Bone marrow (tissue), 2 donors: ENCODE results near the gene ERMARD.

Experiments
- DNase-seq, 2 donors: peaks; one replicate each; lab custom pipeline; 2025; lab: John Stamatoyannopoulos, UW

ERMARD gene

DNA sequence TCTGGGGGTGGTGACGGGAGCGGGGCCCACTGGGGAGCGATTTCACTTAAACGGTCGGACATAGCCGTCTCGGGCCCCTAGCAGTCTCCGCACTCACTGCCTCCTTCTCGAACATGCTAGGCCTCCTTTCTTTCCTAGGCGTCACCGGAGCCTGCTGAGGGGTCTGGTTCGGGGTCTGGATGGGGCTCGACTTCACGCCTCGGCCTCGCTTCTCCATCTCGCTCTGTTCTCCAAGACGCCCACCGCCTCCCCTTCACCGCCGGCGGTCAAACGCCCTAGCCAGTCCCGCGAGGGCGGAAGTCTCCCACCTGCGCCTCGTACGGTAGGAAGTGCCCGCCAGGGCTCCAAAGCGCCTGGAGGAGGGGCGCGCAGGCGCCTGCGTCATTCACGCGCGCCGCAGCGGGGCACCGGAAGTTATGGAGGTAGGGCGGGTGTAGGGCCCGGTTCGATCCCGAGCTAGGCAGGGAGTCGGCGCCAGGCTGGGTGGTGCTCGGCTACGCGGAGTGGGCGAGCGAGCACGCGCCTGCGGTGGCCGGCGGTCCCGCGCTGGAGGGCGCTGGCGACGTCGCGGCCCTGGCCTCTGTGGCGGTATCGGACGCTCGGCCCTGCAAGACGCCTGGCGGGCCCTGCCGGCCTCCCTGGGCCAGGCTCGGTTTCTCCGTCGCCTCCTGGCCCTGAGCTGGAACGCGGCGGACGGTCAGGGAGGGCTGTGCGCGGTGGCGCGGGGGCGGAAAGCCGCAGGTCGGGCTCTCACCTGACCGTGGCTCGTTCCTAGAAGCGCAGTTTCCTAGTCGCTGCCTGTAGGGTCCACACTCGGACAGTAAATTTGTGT is at the start of gene ERMARD, which contains the start of gene DYNLT2:
TSS of gene ERMARD (plus strand) at position 381 of the 832 bp plus-strand sequence. CDS start at position 417, 36 bp downstream.
TSS of gene DYNLT2 (minus strand) at position 331 of the 832 bp plus-strand sequence. CDS start at position 217, 114 bp downstream.
- peak; percentile 70 to 77 for DNase-seq

DNA sequence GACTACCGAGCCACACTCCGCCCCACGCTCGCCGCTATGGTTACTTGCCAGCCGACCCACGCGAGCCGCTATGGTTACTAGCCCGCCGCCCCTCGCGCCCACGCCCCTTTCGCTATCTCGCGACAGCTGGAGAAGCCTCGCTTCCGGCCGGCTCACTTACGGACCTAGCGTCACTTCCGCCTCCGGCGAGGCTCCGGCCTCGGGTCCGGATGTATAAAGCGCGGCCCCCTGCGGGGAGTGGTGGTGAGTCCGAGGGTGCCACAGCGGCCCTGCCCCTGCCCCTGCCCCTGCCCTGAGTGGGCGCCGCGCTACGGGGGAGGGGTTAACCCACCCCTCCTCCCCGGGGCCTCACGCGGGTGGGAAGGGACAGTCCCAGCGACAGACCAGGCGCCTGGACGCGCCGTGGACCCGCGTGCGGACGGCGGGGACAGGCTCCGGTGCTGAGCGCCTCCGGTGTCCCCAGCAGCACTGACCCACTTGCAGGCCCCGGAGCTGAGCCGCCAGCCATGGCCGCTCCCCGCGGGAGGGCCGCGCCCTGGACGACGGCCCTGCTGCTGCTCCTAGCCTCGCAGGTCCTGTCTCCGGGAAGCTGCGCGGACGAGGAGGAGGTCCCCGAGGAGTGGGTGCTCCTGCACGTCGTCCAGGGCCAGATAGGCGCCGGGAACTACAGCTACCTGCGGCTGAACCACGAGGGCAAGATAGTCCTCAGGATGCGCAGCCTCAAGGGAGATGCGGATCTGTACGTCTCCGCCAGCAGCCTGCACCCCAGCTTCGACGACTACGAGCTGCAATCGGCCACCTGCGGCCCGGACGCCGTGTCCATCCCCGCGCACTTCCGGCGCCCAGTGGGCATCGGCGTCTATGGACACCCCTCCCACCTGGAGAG is 49.2 kb upstream of the ERMARD start, which contains the start of the genes C6orf120 and WDR27:
TSS of gene C6orf120 (plus strand) at position 173 of the 886 bp plus-strand sequence. CDS start at position 507, 334 bp downstream.
TSS of gene WDR27 (minus strand) at position 76 of the 886 bp plus-strand sequence. CDS start 13,024 bp downstream, outside the sequence.
- peak; percentile 91 to 94 for DNase-seq

DNA sequence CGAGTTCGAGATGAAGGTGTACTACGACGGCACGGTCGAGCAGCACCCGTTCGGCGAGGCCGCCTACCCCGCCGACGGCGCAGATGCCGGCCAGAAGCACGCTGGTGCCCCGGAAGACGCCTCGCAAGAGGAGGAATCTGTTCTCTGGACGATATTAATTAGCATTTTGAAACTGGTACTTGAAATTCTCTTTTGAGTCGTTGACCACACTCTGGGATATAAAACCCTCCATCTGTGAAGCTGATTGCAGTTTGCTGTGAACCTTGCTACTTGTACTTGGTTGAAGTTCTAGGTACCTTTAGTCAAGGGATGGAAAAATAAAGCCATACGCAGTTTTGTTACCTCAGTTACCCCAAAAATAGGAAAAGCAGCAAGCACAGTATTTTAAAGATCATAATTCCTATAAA is 48.6 kb upstream of the ERMARD start:
- DNase-seq, result no peak

DNA sequence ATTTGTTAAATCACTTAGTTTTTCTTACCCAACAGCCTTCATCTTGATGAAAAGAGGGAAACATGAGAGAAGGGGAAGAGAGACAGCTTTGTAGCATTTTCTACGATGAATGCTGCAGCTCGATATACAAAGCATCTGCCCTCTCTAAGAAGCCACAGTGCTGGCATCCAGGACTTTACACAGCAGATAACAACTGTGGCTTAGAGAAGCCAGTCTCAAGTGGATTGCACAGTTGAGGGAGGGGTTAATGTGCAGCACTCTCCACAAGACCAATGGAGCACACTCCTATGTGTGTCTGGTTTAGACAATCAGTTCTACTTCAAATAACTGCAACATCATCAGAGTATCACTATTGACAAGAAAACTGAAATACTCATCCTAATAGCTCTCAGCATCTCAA is 43.6 kb upstream of the ERMARD start:
- no peak for DNase-seq

DNA sequence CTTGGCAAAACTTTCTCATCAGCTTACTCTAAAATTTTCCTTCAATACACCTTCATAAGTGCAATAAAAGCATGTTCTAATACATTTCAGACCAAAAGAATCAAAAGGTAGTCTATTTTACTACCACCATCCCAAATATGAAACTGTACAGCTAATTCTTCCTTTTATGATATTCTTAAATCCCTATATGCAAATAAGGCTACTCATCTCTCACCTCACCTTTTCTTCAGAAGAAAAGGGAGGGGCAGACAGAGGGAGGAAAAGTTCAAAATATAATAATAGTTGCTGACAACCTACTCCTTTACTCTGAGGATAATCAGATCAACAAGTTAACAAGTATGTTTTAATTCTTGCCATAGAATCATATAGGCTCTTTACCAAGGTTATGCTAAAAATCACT is 42.1 kb upstream of the ERMARD start:
- no peak for DNase-seq

DNA sequence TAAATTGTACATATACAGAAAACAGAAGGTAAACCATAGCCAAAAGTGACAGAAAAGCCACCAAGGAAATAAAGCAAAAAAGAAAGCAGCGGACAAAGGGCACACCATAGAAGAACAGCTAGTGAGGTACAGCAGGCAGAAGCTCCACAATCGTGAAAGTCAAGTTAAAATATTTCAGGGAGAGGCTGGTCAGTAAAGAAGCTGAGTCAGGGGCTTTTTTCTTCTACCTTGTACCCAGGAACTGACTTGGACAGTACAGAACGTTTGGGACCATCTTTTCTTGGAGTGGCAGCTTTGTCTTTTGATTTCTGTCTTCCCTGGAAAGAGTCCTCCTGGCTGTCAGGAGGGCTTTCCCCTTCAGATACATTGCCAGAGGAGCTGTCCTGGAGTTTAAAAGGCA is 41.4 kb upstream of the ERMARD start:
- DNase-seq, result no peak

DNA sequence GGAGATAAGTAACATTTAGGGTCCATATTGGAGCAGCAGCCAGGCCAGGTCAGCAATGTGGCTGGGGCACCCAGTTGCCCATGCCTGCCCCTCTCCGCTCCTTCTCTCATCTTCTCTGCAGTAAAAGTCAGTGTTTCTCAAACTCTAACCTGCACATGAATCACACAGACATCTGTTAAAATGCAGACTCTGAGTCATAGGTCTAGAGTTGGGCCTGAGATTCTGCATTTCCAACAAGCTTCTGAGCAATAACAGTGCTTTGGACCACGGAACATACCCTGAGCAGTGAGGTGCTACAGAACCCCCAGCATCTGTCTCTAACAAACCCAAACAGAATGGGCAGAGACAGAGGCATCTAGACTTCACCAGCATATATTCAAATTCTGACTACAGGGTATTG is 37.2 kb upstream of the ERMARD start:
- DNase-seq, result no peak

DNA sequence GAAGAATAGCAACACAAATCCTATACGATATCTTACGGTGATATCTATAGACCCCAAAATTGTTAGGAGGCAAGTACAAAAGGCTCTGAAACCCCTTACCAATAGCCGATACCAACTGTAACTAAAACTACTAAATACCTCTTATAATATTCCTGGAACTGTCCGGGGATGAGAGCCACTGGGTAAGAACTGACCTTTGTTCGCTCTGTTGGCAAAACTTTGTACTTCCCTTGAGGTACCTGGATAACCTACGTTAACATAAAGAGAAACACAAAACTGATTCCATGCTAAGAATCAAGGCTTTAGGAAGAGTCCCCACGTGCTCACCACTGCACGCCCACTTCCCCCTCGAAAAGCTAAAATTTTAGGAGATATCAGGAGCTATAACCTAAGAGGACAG is 36.8 kb upstream of the ERMARD start:
- no peak for DNase-seq

DNA sequence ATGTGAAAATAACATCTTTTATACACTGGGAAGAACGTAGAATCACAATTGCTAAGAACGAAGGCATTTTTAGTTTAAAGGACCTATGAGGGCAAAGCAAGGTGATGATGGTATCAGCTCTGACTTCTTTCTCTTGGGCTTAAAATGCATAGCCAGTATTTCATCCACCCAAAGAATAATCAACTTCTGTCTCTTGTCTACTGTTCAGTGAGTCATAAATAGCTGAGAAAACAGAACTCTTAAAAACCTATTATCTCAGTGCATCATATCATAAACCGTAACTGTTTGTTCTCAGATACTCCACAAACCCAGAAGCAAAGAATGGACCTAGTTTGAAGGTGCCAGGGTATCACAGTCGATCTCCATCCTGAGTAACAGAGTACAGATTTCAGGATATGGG is 32.3 kb upstream of the ERMARD start:
- no peak for DNase-seq

DNA sequence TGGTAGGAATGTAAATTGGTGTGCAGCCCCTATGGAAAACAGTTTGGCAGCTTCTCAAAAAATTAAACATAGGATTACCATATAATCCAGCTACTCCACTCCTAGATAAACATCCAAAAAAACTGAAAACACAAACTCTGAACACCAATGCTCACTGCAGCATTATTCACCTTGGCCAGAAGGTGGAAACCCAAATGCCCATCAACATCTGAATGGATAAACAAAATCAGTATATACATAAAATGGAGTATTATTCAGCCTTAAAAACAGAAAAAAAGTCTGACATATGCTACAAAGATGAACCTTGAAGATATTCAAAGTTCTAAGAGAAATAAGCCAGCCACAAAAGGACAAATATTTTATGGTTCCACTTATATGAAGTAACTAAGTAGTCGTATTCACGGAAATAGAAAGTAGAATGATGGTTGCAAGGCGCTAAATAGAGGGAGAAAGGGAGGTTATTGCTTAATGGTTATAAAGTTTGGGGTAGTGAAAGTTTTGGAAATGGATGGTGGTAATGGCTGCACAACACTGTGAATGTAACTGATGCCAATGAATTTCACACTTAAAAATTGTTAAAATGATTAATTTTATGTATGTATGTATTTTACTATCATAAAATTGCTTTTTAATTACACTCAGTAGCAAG is 31.1 kb upstream of the ERMARD start:
- DNase-seq, result no peak

DNA sequence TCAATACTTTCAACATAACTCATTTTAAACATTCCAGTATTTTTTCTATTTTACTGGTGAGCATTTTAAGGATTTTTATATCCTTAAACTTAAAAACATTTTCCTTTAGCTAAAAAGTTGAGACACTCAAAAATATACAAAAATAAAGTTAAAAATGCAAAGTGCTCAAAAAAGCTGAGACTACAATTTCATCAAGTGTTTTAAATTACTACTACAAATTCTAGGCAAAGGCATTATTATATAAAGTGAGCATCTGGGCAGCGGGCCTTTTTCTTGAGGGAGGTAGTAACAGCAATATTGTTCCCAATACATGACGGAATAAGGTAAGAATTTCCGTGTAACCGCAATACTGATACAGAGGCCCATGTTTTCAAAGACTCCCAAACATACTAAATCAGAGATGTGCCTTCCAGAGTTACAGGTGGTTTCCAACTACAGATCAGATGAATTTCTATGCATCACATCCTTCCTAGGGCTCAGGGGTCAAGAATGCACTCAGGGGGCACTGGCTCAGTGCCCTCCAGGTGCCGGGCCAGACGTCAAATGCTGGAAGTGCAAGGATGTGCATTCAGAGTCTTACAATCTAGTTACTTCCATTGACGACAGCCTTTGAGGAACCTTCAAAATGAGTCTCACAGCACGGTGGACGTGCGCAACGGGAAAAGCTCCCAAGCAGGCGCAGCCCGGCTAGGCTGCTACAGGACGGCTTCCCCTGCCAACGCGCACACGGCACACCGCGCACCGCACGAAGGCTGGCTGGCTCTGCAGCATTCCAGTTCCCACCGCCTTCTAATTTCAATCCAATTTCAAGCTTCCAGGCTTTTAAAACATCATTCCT is 28.8 kb upstream of the ERMARD start:
- peak; percentile 14 to 15 for DNase-seq

DNA sequence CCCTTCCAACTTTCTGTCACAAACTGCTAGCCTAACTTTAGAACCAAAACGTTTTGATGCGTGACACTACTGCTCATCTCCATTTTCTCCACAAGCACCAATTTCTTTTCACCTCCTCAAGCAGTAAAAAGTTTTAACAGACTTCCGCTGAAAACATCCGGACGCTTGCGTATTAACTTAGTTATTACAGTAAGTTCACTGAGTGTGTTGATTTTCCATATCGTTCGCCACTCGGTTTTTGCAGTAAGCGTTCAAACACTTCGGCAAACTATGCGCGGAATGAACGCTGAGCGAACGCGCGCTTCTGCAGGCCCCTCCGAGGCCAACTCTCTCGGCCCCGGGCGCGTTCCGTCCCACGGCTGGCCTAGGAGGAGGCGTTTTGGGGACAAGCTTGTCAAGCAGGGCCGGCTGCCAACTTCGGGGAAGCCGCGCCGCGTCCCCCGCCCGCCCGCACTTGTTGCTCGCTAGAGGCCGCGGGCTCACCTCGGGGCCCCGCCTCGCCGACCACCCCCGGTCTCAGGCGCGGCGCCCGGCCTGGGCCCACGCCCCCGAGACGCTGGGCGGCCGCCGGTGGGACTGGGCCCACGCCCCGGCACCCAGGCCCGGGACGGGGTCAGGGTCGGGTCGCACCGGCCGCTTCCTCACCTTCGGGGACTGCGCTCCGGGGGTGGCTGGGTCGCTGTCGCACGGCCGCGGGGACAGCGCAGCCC is 28.1 kb upstream of the ERMARD start:
- DNase-seq, result peak; percentile 20 to 36

DNA sequence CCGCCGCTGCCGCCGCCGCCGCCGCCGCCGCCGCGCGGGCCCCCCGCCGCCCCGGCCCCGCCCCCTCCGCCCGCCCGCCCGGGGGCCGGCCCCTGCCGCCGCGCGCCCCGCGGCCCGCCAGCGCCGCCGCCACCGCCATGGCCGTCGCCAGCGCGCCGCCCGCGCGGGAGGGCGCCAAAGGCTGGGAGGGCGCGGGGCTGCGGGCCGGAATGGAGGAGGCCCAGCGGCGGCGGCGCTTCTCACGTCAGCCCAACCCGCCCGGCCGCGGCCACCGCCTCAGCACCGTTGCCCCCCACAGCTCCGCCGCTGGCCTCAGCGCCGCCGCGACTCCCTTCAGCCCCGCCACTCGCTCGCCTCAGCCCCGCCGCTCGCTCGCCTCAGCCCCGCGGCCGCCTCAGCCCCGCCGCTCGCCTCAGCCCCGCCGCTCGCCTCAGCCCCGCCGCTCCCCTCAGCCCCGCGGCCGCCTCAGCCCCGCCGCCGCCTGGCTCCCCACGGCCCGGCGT is 27.4 kb upstream of the ERMARD start:
- DNase-seq, result no peak

DNA sequence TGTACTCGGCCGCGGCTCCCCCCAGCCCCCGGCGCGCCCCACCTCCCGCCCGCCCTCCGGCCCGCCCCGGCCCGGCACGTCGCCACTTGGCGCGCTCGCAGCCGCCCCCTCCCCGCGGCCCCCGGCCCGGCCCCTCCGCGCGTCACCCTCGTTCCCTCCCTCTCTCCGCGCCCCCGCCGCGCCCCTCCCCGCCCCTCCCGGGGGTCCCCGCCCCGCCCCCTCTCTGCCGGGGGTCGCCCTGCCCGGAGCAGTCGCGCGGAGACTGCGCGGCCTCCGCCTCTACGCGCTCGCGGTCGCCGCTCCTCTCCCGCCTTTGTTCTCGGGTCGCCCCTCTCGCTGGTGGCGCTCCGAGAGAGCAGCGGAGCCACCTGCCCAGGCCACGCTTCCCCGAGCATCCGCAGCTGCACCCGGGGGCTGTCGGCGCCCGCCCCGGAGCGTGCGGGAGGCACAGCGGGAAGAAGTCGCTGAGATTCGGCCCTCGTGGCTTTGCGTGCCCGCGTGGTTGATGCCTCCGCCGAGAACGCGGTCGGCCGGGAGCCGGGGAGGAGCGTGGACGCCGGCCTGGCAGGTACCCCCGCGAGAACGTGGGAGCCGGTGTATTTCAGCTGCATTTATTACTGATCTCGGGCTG is 26.8 kb upstream of the ERMARD start, which contains the start of gene PHF10:
TSS of gene PHF10 (minus strand) at position 7 of the 631 bp plus-strand sequence. CDS start 569 bp downstream, outside the sequence.
- peak; percentile 8 to 46 for DNase-seq

DNA sequence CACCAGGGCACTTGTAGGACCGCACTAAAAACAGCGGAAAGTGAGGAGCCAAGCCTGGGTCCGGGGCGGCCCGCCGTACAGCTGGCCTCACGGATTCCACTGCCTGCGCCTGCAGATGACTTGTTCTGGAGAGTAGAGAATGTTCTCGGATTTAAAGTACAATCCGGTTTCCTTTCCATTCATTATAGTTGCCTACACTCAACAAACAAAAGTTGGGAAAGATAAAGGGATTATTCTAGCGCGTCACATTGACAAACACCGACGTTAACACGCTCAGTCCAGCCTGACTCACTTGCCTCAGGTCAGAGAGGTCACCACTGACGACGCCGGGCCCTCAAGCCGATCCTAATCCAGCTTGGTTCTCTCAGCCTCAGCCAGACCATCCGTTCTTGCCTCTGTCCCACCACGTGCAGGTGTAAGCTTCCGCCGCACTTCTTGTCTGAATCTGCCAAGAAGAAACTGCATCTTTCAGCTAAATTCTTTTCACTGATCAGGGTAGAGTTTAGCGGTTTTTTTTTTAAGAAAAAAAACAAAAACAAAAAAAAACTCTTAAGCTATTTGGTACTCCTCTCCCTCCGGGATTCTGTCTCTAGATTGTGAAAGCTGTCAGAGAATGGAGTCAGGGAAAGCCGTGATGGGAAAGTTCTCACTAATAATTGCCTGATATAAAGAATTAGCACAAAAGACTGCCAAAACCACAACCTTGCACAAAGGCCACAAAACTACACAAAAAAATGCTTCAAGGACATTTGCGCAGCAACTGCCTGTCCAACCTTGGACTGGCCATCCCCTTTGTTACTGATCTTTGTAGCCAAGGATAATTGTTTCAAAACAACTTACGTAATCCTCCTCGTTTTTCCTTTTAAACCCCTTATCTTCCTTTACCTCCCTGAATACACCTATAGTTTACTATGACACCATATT is 26.0 kb upstream of the ERMARD start:
- peak in 1 of 2 donors; percentile 20 for DNase-seq

DNA sequence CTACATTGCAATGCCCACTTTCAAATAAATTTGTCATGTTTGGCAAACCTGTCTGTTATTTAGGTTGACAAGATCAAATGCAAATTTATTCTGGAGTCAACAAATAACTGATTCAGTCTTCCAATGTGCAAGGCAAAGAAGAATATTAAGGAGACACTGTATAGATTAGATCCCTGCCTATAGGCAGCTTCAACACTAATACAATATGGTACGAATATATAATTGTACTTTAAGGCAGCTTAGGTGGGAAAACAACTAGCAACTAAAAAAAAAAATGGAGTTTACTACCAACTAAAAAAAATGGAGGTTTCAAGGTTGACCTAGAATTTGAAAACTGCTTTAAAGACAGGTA is 25.4 kb upstream of the ERMARD start:
- DNase-seq, result no peak

DNA sequence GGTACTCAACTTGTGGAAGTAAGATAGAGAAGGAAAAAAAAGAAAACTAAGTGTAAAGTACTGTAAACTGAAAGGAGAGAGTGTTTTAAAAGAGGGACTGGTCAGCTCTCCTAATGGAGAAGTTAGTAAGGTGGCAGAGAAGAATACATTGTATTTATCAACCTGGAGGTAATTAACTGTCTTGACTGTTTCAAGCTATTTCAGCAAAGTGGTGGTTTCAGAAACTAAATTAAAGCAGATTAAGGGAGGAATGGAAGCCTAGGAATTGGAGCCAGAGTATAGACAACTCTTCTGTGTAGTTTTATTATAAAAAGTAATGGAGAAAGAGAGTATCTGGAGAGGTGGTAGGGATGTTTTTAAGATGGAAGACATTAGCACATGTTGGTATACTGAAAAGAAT is 24.5 kb upstream of the ERMARD start:
- DNase-seq, result no peak

DNA sequence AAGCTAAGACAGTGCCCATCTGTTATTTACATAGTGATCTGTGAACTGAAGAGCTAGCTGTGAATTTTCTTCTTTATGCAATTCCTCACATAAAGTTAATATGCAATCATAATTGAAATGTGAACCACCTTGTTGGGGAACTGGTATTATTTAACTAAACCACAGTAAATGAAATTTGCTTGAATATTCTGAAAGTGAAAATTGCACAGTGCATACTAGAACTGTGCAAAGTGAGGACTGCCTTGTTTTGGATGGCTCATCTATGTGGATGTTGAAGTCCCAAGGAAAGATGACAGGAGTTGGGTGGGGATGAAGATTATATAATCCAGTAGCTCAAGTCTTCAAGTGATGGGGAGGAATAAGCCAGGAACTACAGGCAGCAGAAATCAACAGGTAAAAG is 21.5 kb upstream of the ERMARD start:
- DNase-seq, result no peak
